HEK293T (cell line): Measurements from ENCODE around the gene SLC27A1.
"Not testable (repeated sequence)": the region's sequence is repeated elsewhere in the genome, so short reads cannot be mapped to it uniquely, and the experiment has no call there.

Experiments used
- CTCF ChIA-PET: fragments of 350-600 bp; formaldehyde crosslinking; extraction: SDS; loops from one replicate; lab custom pipeline; 2021; ENCODE audit warnings: antibody characterized with exemption, inconsistent platforms; lab: Yijun Ruan, JAX
- POLR2A ChIA-PET: fragments of 350-600 bp; formaldehyde crosslinking; extraction: SDS; loops from one replicate; lab custom pipeline; 2020; ENCODE audit warnings: antibody characterized with exemption, inconsistent platforms; lab: Yijun Ruan, JAX
- DNase-seq: peaks from one replicate; pipeline ENCODE4 v3.0.0; 2012; ENCODE audit warnings: mixed read lengths; ENCODE audit errors: extremely low spot score
- ARNT ChIP-seq: fragments of 450-650 bp; IDR thresholded peaks from 2 replicates; pipeline ENCODE4 v1.6.1; 2017; ENCODE audit warnings: mild to moderate bottlenecking
- BHLHE40 ChIP-seq: fragments of 450-650 bp; IDR thresholded peaks from 2 replicates; pipeline ENCODE4 v1.6.1; 2016; ENCODE audit warnings: mild to moderate bottlenecking, moderate library complexity, borderline replicate concordance
- CTBP1 ChIP-seq: fragments of 450-650 bp; IDR thresholded peaks from 2 replicates; pipeline ENCODE4 v1.6.1; 2016; ENCODE audit warnings: borderline replicate concordance
- ELF4 ChIP-seq: fragments of 450-650 bp; IDR thresholded peaks from 2 replicates; pipeline ENCODE4 v1.6.1; 2017; ENCODE audit warnings: antibody characterized with exemption
- FOXA1 ChIP-seq: fragments of 450-650 bp; IDR thresholded peaks from 2 replicates; pipeline ENCODE4 v1.6.1; 2016; ENCODE audit warnings: mild to moderate bottlenecking
- FOXK2 ChIP-seq: fragments of 450-650 bp; IDR thresholded peaks from 2 replicates; pipeline ENCODE4 v1.6.1; 2016; ENCODE audit warnings: mild to moderate bottlenecking
- FOXM1 ChIP-seq: fragments of 450-650 bp; IDR thresholded peaks from 2 replicates; pipeline ENCODE4 v1.6.1; 2017; ENCODE audit warnings: mild to moderate bottlenecking, borderline replicate concordance
- HDGF ChIP-seq: fragments of 450-650 bp; IDR thresholded peaks from 2 replicates; pipeline ENCODE4 v1.6.1; 2017; ENCODE audit warnings: antibody characterized with exemption, borderline replicate concordance
- L3MBTL2 ChIP-seq: fragments of 450-650 bp; conservative IDR thresholded peaks from 2 replicates; pipeline ENCODE4 v1.6.1; 2016; ENCODE audit warnings: mild to moderate bottlenecking
- LEF1 ChIP-seq: fragments of 450-650 bp; IDR thresholded peaks from 2 replicates; pipeline ENCODE4 v1.6.1; 2017; ENCODE audit warnings: mild to moderate bottlenecking, borderline replicate concordance
- NFRKB ChIP-seq: fragments of 450-650 bp; IDR thresholded peaks from 2 replicates; pipeline ENCODE4 v1.6.1; 2016; ENCODE audit warnings: mild to moderate bottlenecking, moderate library complexity
- PKNOX1 ChIP-seq: fragments of 450-650 bp; IDR thresholded peaks from 2 replicates; pipeline ENCODE4 v1.6.1; 2016
- SUZ12 ChIP-seq: fragments of 450-650 bp; IDR thresholded peaks from 2 replicates; pipeline ENCODE4 v1.6.1; 2016; ENCODE audit warnings: mild to moderate bottlenecking
- TARDBP ChIP-seq: fragments of 450-650 bp; IDR thresholded peaks from 2 replicates; pipeline ENCODE4 v1.6.1; 2016
- ZNF384 ChIP-seq: fragments of 450-650 bp; IDR thresholded peaks from 2 replicates; pipeline ENCODE4 v1.6.1; 2016

Gene SLC27A1

GRCh38 chr19:17505223-17505622 lies 34.9 kb downstream of the SLC27A1 start:
- CTCF ChIA-PET, result interaction anchor here (0.6 to 1.0 kb wide), 2 partner anchors 9 to 72 kb away, joined by 3 to 4 read pairs; no protein-coding TSS in a partner anchor
- TF ChIP-seq CTBP1 (no peak), NFRKB (no peak)
- POLR2A ChIA-PET, result interaction anchor here (0.6 to 1.6 kb wide), 2 partner anchors 71 to 354 kb away, joined by 3 read pairs; partner anchors contain the start of gene RPL18A
- DNase-seq, result no peak

GRCh38 chr19:17506745-17507144 lies 36.4 kb downstream of the SLC27A1 start:
- DNase-seq, result no peak
- TF ChIP-seq FOXK2 (no peak), SUZ12 (no peak), FOXA1 (no peak)
- ChIA-PET CTCF (interaction anchor here (1.0 kb wide), 1 partner anchor 9 kb away, joined by 3 read pairs; no protein-coding TSS in a partner anchor), POLR2A (interaction anchor here (1.6 kb wide), 1 partner anchor 70 kb away, joined by 3 read pairs; no protein-coding TSS in a partner anchor)

GRCh38 chr19:17508558-17508933 lies 38.2 kb downstream of the SLC27A1 start:
- POLR2A ChIA-PET, result interaction anchor here (0.6 to 1.6 kb wide), 3 partner anchors 11 to 38 kb away, joined by 3 to 4 read pairs (median 3); no protein-coding TSS in a partner anchor
- not testable (repeated sequence) for DNase-seq
- CTCF ChIA-PET, result interaction anchor here (1.2 kb wide), 1 partner anchor 12 kb away, joined by 13 read pairs; no protein-coding TSS in a partner anchor

GRCh38 chr19:17510220-17510993 lies 40.1 kb downstream of the SLC27A1 start:
- no peak for DNase-seq
- ChIA-PET CTCF (interaction anchor here (1.5 kb wide), 1 partner anchor 14 kb away, joined by 13 read pairs; no protein-coding TSS in a partner anchor), POLR2A (interaction anchor here (0.9 to 2.5 kb wide), 15 partner anchors 10 to 771 kb away, joined by 3 to 16 read pairs (median 3); partner anchors contain the start of gene RPL18A)
- TF ChIP-seq LEF1, result no peak
- no peak for TF ChIP-seq FOXA1
- TF ChIP-seq FOXM1, result no peak
- no peak for TF ChIP-seq ELF4
- TF ChIP-seq BHLHE40, result no peak
- no peak for TF ChIP-seq TARDBP

- ChIA-PET CTCF (interaction anchor here (0.6 to 1.5 kb wide), 4 partner anchors 16 to 42 kb away, joined by 3 to 13 read pairs (median 6); partner anchors contain the start of gene SLC27A1), POLR2A (interaction anchor here (0.9 to 2.5 kb wide), 18 partner anchors 8 to 770 kb away, joined by 3 to 16 read pairs (median 3); partner anchors contain the start of genes MVB12A and RPL18A)
- peak; percentile 85 for TF ChIP-seq L3MBTL2
- no peak for TF ChIP-seq PKNOX1
- peak; percentile 44 for DNase-seq
Measured at GRCh38 chr19:17511724-17512573, 41.6 kb downstream of the SLC27A1 start.

- ChIA-PET POLR2A (no interaction called here), CTCF (no interaction called here)
- no peak for DNase-seq
- TF ChIP-seq FOXK2, result no peak
- TF ChIP-seq PKNOX1, result no peak
- no peak for TF ChIP-seq FOXM1
- no peak for TF ChIP-seq FOXA1
- no peak for TF ChIP-seq ZNF384
- no peak for TF ChIP-seq SUZ12
- no peak for TF ChIP-seq NFRKB
- TF ChIP-seq CTBP1, result no peak
- no peak for TF ChIP-seq BHLHE40
- TF ChIP-seq ELF4, result no peak
- no peak for TF ChIP-seq HDGF
- TF ChIP-seq L3MBTL2, result no peak
- no peak for TF ChIP-seq TARDBP
Measured at GRCh38 chr19:17512574-17512939, 42.2 kb downstream of the SLC27A1 start.

GRCh38 chr19:17515408-17516149 lies 45.3 kb downstream of the SLC27A1 start:
- no peak for DNase-seq
- CTCF ChIA-PET, result no interaction called here
- POLR2A ChIA-PET, result no interaction called here
- TF ChIP-seq HDGF (no peak), NFRKB (no peak), PKNOX1 (no peak), BHLHE40 (no peak), FOXM1 (no peak), ARNT (no peak), FOXA1 (no peak), L3MBTL2 (no peak)
